A673 (cell line): ENCODE results near the gene HSD11B1. TPM values are rescaled to one million over a fixed set of nuclear protein-coding genes. Genes with fewer than 3 reads are reported as not detected.

Experiments used
- BruUV-seq: library from RNA; stranded (reverse); fragments of 400-500 nt; replicated peaks from 2 replicates; lab custom pipeline; 2021; lab: Mats Ljungman, UMichigan
- CTCF ChIA-PET: fragments of 300-600 bp; sonication (Branson Sonifier 250); formaldehyde crosslinking; loops from one replicate; lab custom pipeline; 2022; ENCODE audit warnings: antibody characterized with exemption; lab: Charles Lee
- POLR2A ChIA-PET: fragments of 300-600 bp; sonication (Branson Sonifier 250); formaldehyde crosslinking; loops from one replicate; lab custom pipeline; 2022; ENCODE audit warnings: antibody characterized with exemption; ENCODE audit not compliant: low non-redundant PET; lab: Charles Lee
- DNase-seq: peaks from one replicate; pipeline ENCODE4 v3.0.0-alpha.2; 2015; ENCODE audit warnings: low spot score
- H3K27ac ChIP-seq: fragments of 200-600 bp; sonication (generic); 2 replicates; pipeline ENCODE4 v1.5.1; 2016; ENCODE audit warnings: mixed run types, low read depth, mild to moderate bottlenecking, mixed read lengths, antibody characterized with exemption, low read length; ENCODE audit not compliant: poor library complexity, severe bottlenecking
- H3K27me3 ChIP-seq: fragments of 200-600 bp; sonication (generic); replicated peaks from 2 replicates; pipeline ENCODE4 v1.6.1; 2017; ENCODE audit warnings: mixed run types, low read depth, mild to moderate bottlenecking, mixed read lengths, antibody characterized with exemption, low read length; ENCODE audit not compliant: insufficient read depth, poor library complexity
- H3K36me3 ChIP-seq: fragments of 200-600 bp; sonication (generic); 2 replicates; pipeline ENCODE4 v1.6.1; 2016; ENCODE audit warnings: mixed run types, mild to moderate bottlenecking, mixed read lengths, antibody characterized with exemption, low read length; ENCODE audit not compliant: insufficient read depth, poor library complexity, severe bottlenecking
- H3K4me1 ChIP-seq: fragments of 200-600 bp; sonication (generic); 2 replicates; pipeline ENCODE4 v1.6.1; 2017; ENCODE audit warnings: mixed run types, mild to moderate bottlenecking, mixed read lengths, antibody characterized with exemption, low read length; ENCODE audit not compliant: insufficient read depth, poor library complexity, severe bottlenecking
- H3K4me3 ChIP-seq: fragments of 200-600 bp; sonication (generic); 2 replicates; pipeline ENCODE4 v1.5.1; 2016; ENCODE audit warnings: low read depth, mixed run types, mild to moderate bottlenecking, mixed read lengths, low read length; ENCODE audit not compliant: poor library complexity, severe bottlenecking
- H3K9me3 ChIP-seq: fragments of 200-600 bp; sonication (generic); 2 replicates; pipeline ENCODE4 v1.6.1; 2016; ENCODE audit warnings: mixed run types, low read depth, mild to moderate bottlenecking, mixed read lengths, antibody characterized with exemption, low read length; ENCODE audit not compliant: poor library complexity, severe bottlenecking
- EZH2 ChIP-seq: fragments of 200-600 bp; sonication (generic); IDR thresholded peaks from 2 replicates; pipeline ENCODE4 v1.6.1; 2017; ENCODE audit warnings: borderline replicate concordance, low read depth, mild to moderate bottlenecking, mixed read lengths, antibody characterized with exemption, low read length; ENCODE audit not compliant: poor library complexity, severe bottlenecking
- intact Hi-C: fragments of 100-400 bp; cut with micrococcal nuclease; formaldehyde crosslinking; loops from one replicate; pipeline ENCODE4 v1.10.0; 2022; ENCODE audit not compliant: unreplicated experiment
- total RNA-seq: library from RNA; stranded (reverse); gene quantifications from 2 replicates; pipeline ENCODE4 v1.2.3, GENCODE V29; 2021
- TF ChIP-seq, protein P1 (sequence below): fragments of 300-800, 200-600 bp; sonication (generic); conservative IDR thresholded peaks from 2 replicates; pipeline ENCODE4 v1.5.1; 2017; ENCODE audit warnings: low read depth, mild to moderate bottlenecking, antibody characterized with exemption, low read length, moderate library complexity, mixed read lengths

The HSD11B1 gene
- total RNA-seq, 1 experiment from 2014 or later = not detected

DNA sequence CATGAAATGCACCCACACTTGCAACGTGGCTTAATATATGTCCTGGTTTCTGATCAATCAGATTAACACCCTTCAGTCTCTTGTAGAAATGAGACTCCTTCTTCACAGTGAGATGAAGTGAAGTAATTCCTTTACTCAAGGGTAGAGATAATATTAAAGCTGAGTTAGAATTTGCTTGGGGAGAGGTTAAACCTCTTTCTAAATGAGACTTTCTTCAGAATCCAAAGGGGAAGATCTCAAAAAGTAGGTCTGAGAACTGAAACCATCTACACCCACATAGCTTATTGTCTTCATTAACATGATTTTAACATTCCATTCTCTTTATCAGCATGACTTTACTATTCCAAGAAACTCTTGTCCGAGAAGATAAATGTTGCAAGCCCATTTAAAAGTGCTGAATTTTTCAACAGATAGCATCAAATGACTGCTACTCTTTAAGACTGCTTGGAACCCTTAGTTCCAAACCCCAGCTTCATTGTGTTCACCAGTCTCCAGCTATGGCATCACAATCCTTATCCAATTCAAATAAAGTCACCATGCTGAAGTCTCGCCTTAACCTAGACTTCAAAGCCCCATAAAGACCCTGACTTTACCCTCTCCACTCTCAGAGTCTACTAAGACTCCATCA, 32.0 kb downstream of the HSD11B1 start:
- intact Hi-C loops = no loop called here
- no peaks in the 10 kb centered on the region for H3K36me3 ChIP-seq
- no peaks in the 10 kb centered on the region for H3K4me1 ChIP-seq
- TF ChIP-seq EZH2 = no peak
- TF ChIP-seq, protein P1, sequence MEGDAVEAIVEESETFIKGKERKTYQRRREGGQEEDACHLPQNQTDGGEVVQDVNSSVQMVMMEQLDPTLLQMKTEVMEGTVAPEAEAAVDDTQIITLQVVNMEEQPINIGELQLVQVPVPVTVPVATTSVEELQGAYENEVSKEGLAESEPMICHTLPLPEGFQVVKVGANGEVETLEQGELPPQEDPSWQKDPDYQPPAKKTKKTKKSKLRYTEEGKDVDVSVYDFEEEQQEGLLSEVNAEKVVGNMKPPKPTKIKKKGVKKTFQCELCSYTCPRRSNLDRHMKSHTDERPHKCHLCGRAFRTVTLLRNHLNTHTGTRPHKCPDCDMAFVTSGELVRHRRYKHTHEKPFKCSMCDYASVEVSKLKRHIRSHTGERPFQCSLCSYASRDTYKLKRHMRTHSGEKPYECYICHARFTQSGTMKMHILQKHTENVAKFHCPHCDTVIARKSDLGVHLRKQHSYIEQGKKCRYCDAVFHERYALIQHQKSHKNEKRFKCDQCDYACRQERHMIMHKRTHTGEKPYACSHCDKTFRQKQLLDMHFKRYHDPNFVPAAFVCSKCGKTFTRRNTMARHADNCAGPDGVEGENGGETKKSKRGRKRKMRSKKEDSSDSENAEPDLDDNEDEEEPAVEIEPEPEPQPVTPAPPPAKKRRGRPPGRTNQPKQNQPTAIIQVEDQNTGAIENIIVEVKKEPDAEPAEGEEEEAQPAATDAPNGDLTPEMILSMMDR = no peak
- H3K4me3 ChIP-seq = no peak overlapping the region
- DNase-seq = no peak
- H3K27me3 ChIP-seq = no peaks in the 10 kb centered on the region
- no TSS peak for BruUV-seq
- no peak overlapping the region for H3K27ac ChIP-seq
- ChIA-PET POLR2A (interaction anchor here (0.6 kb wide), 1 partner anchor 18 kb away, joined by 8 read pairs; no protein-coding TSS in a partner anchor), CTCF (no interaction called here)
- no peaks in the 10 kb centered on the region for H3K9me3 ChIP-seq

DNA sequence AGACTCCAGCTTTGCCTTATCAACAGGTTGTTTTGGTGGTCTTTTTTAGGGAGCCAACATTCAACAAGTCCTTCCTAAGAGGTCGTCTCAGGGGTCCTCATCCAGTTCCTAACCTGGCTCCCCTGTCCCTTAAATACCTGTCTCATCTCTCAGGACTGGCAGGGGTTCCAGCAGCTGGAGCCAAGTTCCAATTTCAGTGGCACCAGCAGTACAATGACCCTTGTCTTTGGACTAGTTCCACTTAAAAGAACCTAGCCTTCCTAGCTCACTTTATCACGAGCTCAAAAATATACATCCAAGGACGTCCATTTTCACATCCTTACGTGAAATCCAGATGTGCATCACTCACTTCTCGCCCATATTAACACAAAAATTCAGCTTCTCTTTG, 32.5 kb downstream of the HSD11B1 start:
- H3K36me3 ChIP-seq = no peaks in the 10 kb centered on the region
- ChIA-PET POLR2A (interaction anchor here (0.6 kb wide), 1 partner anchor 18 kb away, joined by 8 read pairs; no protein-coding TSS in a partner anchor), CTCF (no interaction called here)
- TF ChIP-seq, protein P1 = no peak
- no peak for TF ChIP-seq EZH2
- H3K9me3 ChIP-seq = no peaks in the 10 kb centered on the region
- no peak overlapping the region for H3K4me3 ChIP-seq
- no TSS peak for BruUV-seq
- H3K4me1 ChIP-seq = no peaks in the 10 kb centered on the region
- no peak overlapping the region for H3K27ac ChIP-seq
- intact Hi-C loops = no loop called here
- H3K27me3 ChIP-seq = no peaks in the 10 kb centered on the region
- no peak for DNase-seq

GRCh38 chr1:209738270-209738669, 33.6 kb downstream of the HSD11B1 start:
- Histone ChIP-seq H3K4me1 (no peaks in the 10 kb centered on the region), H3K36me3 (no peaks in the 10 kb centered on the region), H3K27ac (no peak overlapping the region), H3K9me3 (no peaks in the 10 kb centered on the region), H3K27me3 (no peaks in the 10 kb centered on the region), H3K4me3 (no peak overlapping the region)
- no TSS peak for BruUV-seq
- ChIA-PET CTCF (no interaction called here), POLR2A (no interaction called here)
- TF ChIP-seq, protein P1 = no peak
- TF ChIP-seq EZH2 = no peak
- intact Hi-C loops = no loop called here
- DNase-seq = no peak
